ENCODE results near the gene EHF. TPM values are rescaled to one million over a fixed set of nuclear protein-coding genes. Genes with fewer than 3 reads are reported as not detected.

EHF gene
- total and polyA plus RNA-seq, 2 of the 8 experiments (the other 6 are each of a cell fraction or from before 2014, with no cell fraction given): not detected

- TF ChIP-seq CTCF (IDR thresholded peaks at IDR 0.05; ENCODE audit: control extremely low read depth in 1 of 3, insufficient read depth in 1 of 3, low read depth in 1 of 3, low read length in 3 of 3) (no peak), RXRA (IDR thresholded peaks at IDR 0.05; ENCODE audit: insufficient read depth, low read depth, low read length) (no peak), CEBPB (IDR thresholded peaks at IDR 0.05; ENCODE audit: low read depth, low read length) (no peak), RFX5 (IDR thresholded peaks at IDR 0.05; ENCODE audit: borderline replicate concordance, low read depth, low read length) (no peak), FOSL1 (IDR thresholded peaks at IDR 0.05; ENCODE audit: insufficient read depth, low read depth, low read length) (no peak), POU5F1 (IDR thresholded peaks at IDR 0.05; ENCODE audit: low read depth, low read length) (no peak), SP1 (IDR thresholded peaks at IDR 0.05; ENCODE audit: low read depth, low read length) (no peak), CREB1 (IDR thresholded peaks at IDR 0.05) (no peak)
- TF ChIP-seq, protein P1, sequence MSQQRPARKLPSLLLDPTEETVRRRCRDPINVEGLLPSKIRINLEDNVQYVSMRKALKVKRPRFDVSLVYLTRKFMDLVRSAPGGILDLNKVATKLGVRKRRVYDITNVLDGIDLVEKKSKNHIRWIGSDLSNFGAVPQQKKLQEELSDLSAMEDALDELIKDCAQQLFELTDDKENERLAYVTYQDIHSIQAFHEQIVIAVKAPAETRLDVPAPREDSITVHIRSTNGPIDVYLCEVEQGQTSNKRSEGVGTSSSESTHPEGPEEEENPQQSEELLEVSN (IDR thresholded peaks at IDR 0.05): no peak
Observed at GRCh38 chr11:34620820-34621792, at the start of gene EHF (continued).
